Karpas-422 (cell line): ENCODE results near the gene ATOH8. TPM values are rescaled to one million over a fixed set of nuclear protein-coding genes. Genes with fewer than 3 reads are reported as not detected.

Experiments used
- DNase-seq: peaks from one replicate; pipeline ENCODE4 v3.0.0-alpha.2; 2015
- H2AFZ ChIP-seq: fragments of 200-600 bp; sonication (generic); 2 replicates; pipeline ENCODE4 v1.6.1; 2014; ENCODE audit warnings: antibody characterized with exemption, low read length, mixed read lengths
- H3K27ac ChIP-seq: fragments of 200-600 bp; sonication (generic); 2 replicates; pipeline ENCODE4 v1.5.1; 2014; ENCODE audit warnings: mild to moderate bottlenecking, low read length, moderate library complexity
- H3K27me3 ChIP-seq: fragments of 200-600 bp; sonication (generic); 2 replicates; pipeline ENCODE4 v1.6.1; 2014; ENCODE audit warnings: low read length, mixed read lengths
- H3K36me3 ChIP-seq: fragments of 200-600 bp; sonication (generic); 2 replicates; pipeline ENCODE4 v1.6.1; 2014; ENCODE audit warnings: low read length, mixed read lengths; ENCODE audit not compliant: insufficient read depth
- H3K4me1 ChIP-seq: fragments of 200-600 bp; sonication (generic); 2 replicates; pipeline ENCODE4 v1.6.1; 2014; ENCODE audit warnings: mild to moderate bottlenecking, low read length, mixed read lengths
- H3K4me2 ChIP-seq: fragments of 200-600 bp; sonication (generic); 2 replicates; pipeline ENCODE4 v1.6.1; 2014; ENCODE audit warnings: low read length, low read depth, mild to moderate bottlenecking; ENCODE audit not compliant: poor library complexity, severe bottlenecking
- H3K4me3 ChIP-seq: fragments of 200-600 bp; sonication (generic); 2 replicates; pipeline ENCODE4 v1.5.1; 2014; ENCODE audit warnings: mild to moderate bottlenecking, antibody characterized with exemption, low read length, mixed read lengths
- H3K79me2 ChIP-seq: fragments of 200-600 bp; sonication (generic); 2 replicates; pipeline ENCODE4 v1.6.1; 2014; ENCODE audit warnings: mild to moderate bottlenecking, low read length, mixed read lengths
- H3K9ac ChIP-seq: fragments of 200-600 bp; sonication (generic); 2 replicates; pipeline ENCODE4 v1.6.0; 2014; ENCODE audit warnings: low read length
- H3K9me2 ChIP-seq: fragments of 200-600 bp; sonication (generic), shearing (Covaris generic); replicated peaks from 2 replicates; pipeline ENCODE4 v1.6.0; 2014; ENCODE audit warnings: mild to moderate bottlenecking, low read length, moderate library complexity; ENCODE audit not compliant: insufficient read depth
- H3K9me3 ChIP-seq: fragments of 300-700, 200-600 bp; sonication (generic); 2 replicates; pipeline ENCODE4 v1.6.1; 2014; ENCODE audit warnings: low read length, mixed read lengths
- H4K20me1 ChIP-seq: fragments of 200-600 bp; sonication (generic); 2 replicates; pipeline ENCODE4 v1.6.1; 2014; ENCODE audit warnings: mild to moderate bottlenecking, antibody characterized with exemption, low read length, low read depth; ENCODE audit not compliant: insufficient read depth
- total RNA-seq: library from RNA; depleted of rRNA; stranded (reverse); fragments of >200 nt; shearing (Covaris generic); gene quantifications from 2 replicates; pipeline ENCODE4 v1.2.3, GENCODE V29; 2014; ENCODE audit warnings: low replicate concordance

The ATOH8 gene
- total RNA-seq, 1 experiment from 2014 or later, result not detected

GRCh38 chr2:85790032-85790431, 36.2 kb downstream of the ATOH8 start:
- H3K9me2 ChIP-seq, result no peaks in the 10 kb centered on the region
- no peaks in the 10 kb centered on the region for H3K36me3 ChIP-seq
- no peaks in the 10 kb centered on the region for H3K4me1 ChIP-seq
- no peak for DNase-seq
- no peak overlapping the region for H2AFZ ChIP-seq
- no peak overlapping the region for H3K4me2 ChIP-seq
- no peaks in the 10 kb centered on the region for H3K79me2 ChIP-seq
- H4K20me1 ChIP-seq, result no peaks in the 10 kb centered on the region; the same call in 1 of the 2 replicates
- H3K27me3 ChIP-seq, result no peaks in the 10 kb centered on the region
- no peaks in the 10 kb centered on the region for H3K9me3 ChIP-seq
- H3K9ac ChIP-seq, result no peak overlapping the region
- H3K4me3 ChIP-seq, result no peak overlapping the region
- H3K27ac ChIP-seq, result no peak overlapping the region

GRCh38 chr2:85790499-85791188, 36.9 kb downstream of the ATOH8 start:
- no peak overlapping the region for H2AFZ ChIP-seq

GRCh38 chr2:85791704-85792565, 38.1 kb downstream of the ATOH8 start:
- no peak overlapping the region for H3K4me3 ChIP-seq
- no peak overlapping the region for H3K9ac ChIP-seq
- H3K27ac ChIP-seq, result no peak overlapping the region
- no peak for DNase-seq
- H3K9me2 ChIP-seq, result no peaks in the 10 kb centered on the region
- no peaks in the 10 kb centered on the region for H3K36me3 ChIP-seq
- no peaks in the 10 kb centered on the region for H3K27me3 ChIP-seq
- H3K4me1 ChIP-seq, result no peaks in the 10 kb centered on the region
- no peak overlapping the region for H2AFZ ChIP-seq
- H3K4me2 ChIP-seq, result no peak overlapping the region
- no peaks in the 10 kb centered on the region; the same call in 1 of the 2 replicates for H4K20me1 ChIP-seq
- H3K9me3 ChIP-seq, result no peaks in the 10 kb centered on the region
- no peaks in the 10 kb centered on the region for H3K79me2 ChIP-seq

More at GRCh38 chr2:85790499-85791188, 36.9 kb downstream of the ATOH8 start:
- H3K27me3 ChIP-seq, result no peaks in the 10 kb centered on the region
- H3K9me3 ChIP-seq, result no peaks in the 10 kb centered on the region
- no peak for DNase-seq
- H3K79me2 ChIP-seq, result no peaks in the 10 kb centered on the region
- no peak overlapping the region for H3K4me2 ChIP-seq
- no peak overlapping the region for H3K9ac ChIP-seq
- no peak overlapping the region for H3K27ac ChIP-seq
- no peaks in the 10 kb centered on the region for H3K4me1 ChIP-seq
- H3K4me3 ChIP-seq, result no peak overlapping the region
- H4K20me1 ChIP-seq, result no peaks in the 10 kb centered on the region; the same call in 1 of the 2 replicates
- H3K9me2 ChIP-seq, result no peaks in the 10 kb centered on the region
- H3K36me3 ChIP-seq, result no peaks in the 10 kb centered on the region

GRCh38 chr2:85792783-85793441, 39.1 kb downstream of the ATOH8 start:
- no peak overlapping the region for H2AFZ ChIP-seq
- no peak overlapping the region for H3K9ac ChIP-seq
- no peaks in the 10 kb centered on the region for H3K36me3 ChIP-seq
- no peaks in the 10 kb centered on the region for H3K79me2 ChIP-seq
- no peak overlapping the region for H3K4me3 ChIP-seq
- H3K27ac ChIP-seq, result no peak overlapping the region
- H4K20me1 ChIP-seq, result no peaks in the 10 kb centered on the region; the same call in 1 of the 2 replicates
- no peak overlapping the region for H3K4me2 ChIP-seq
- no peaks in the 10 kb centered on the region for H3K9me3 ChIP-seq
- H3K9me2 ChIP-seq, result no peaks in the 10 kb centered on the region
- no peak for DNase-seq
- no peaks in the 10 kb centered on the region for H3K4me1 ChIP-seq
- H3K27me3 ChIP-seq, result no peaks in the 10 kb centered on the region

GRCh38 chr2:85793584-85793983, 39.8 kb downstream of the ATOH8 start:
- H3K27me3 ChIP-seq, result no peaks in the 10 kb centered on the region
- no peak overlapping the region for H3K4me3 ChIP-seq
- no peak for DNase-seq
- no peaks in the 10 kb centered on the region for H3K9me2 ChIP-seq
- no peaks in the 10 kb centered on the region for H4K20me1 ChIP-seq
- no peak overlapping the region for H3K27ac ChIP-seq
- no peak overlapping the region for H3K4me2 ChIP-seq
- no peak overlapping the region for H3K9ac ChIP-seq
- H3K4me1 ChIP-seq, result no peaks in the 10 kb centered on the region
- no peaks in the 10 kb centered on the region for H3K36me3 ChIP-seq
- H3K79me2 ChIP-seq, result no peaks in the 10 kb centered on the region
- H2AFZ ChIP-seq, result no peak overlapping the region
- no peaks in the 10 kb centered on the region for H3K9me3 ChIP-seq

GRCh38 chr2:85794038-85794441, 40.2 kb downstream of the ATOH8 start:
- Histone ChIP-seq H4K20me1 (no peaks in the 10 kb centered on the region), H2AFZ (no peak overlapping the region), H3K4me1 (no peaks in the 10 kb centered on the region), H3K9ac (no peak overlapping the region), H3K79me2 (no peaks in the 10 kb centered on the region), H3K4me2 (no peak overlapping the region), H3K9me2 (no peaks in the 10 kb centered on the region), H3K9me3 (no peaks in the 10 kb centered on the region), H3K27me3 (no peaks in the 10 kb centered on the region), H3K4me3 (no peak overlapping the region), H3K27ac (no peak overlapping the region), H3K36me3 (no peaks in the 10 kb centered on the region)
- DNase-seq, result no peak

GRCh38 chr2:85794491-85795121, 40.8 kb downstream of the ATOH8 start:
- H3K27ac ChIP-seq, result no peak overlapping the region
- no peak overlapping the region for H3K4me3 ChIP-seq
- no peak overlapping the region for H3K9ac ChIP-seq
- no peaks in the 10 kb centered on the region for H3K4me1 ChIP-seq
- H3K36me3 ChIP-seq, result no peaks in the 10 kb centered on the region
- H4K20me1 ChIP-seq, result no peaks in the 10 kb centered on the region
- H3K27me3 ChIP-seq, result no peaks in the 10 kb centered on the region
- no peaks in the 10 kb centered on the region for H3K79me2 ChIP-seq
- no peak overlapping the region for H2AFZ ChIP-seq
- DNase-seq, result no peak
- H3K9me3 ChIP-seq, result no peaks in the 10 kb centered on the region
- no peak overlapping the region for H3K4me2 ChIP-seq
- no peaks in the 10 kb centered on the region for H3K9me2 ChIP-seq
